DND-41 (cell line): ENCODE measurements around the gene LCN1.

Source experiments
- ATAC-seq: fragments of 200-7000 bp; cut with Tn5 transposase; 3 replicates; pipeline ENCODE4 v1.9.1; 2021; ENCODE audit warnings: low read depth; ENCODE audit not compliant: insufficient read depth
- DNase-seq: peaks from one replicate; pipeline ENCODE4 v3.0.0-alpha.2; 2020
- H2AFZ ChIP-seq: 2 replicates; pipeline ENCODE4 v1.6.0; 2012; ENCODE audit warnings: low read depth, low read length
- H3K27ac ChIP-seq: 2 replicates; pipeline ENCODE4 v1.5.1; 2012; ENCODE audit warnings: low read length, inconsistent platforms
- H3K27me3 ChIP-seq: fragments of 200-600 bp; sonication (generic); 2 replicates; pipeline ENCODE4 v1.6.0; 2012; ENCODE audit warnings: low read length, mild to moderate bottlenecking, inconsistent platforms; ENCODE audit not compliant: insufficient read depth, poor library complexity
- H3K36me3 ChIP-seq: 2 replicates; pipeline ENCODE4 v1.5.1; 2012; ENCODE audit warnings: low read length, inconsistent platforms; ENCODE audit not compliant: insufficient read depth
- H3K4me1 ChIP-seq: 2 replicates; pipeline ENCODE4 v1.5.1; 2012; ENCODE audit warnings: mild to moderate bottlenecking, low read length; ENCODE audit not compliant: insufficient read depth
- H3K4me2 ChIP-seq: 2 replicates; pipeline ENCODE4 v1.6.0; 2012; ENCODE audit warnings: mild to moderate bottlenecking, moderate library complexity, low read length, inconsistent platforms; ENCODE audit not compliant: insufficient read depth
- H3K4me3 ChIP-seq, 2 experiments: fragments of 200-600 bp in 1 of 2; shearing (Covaris generic) in 1 of 2; 2 replicates each; pipeline ENCODE4 v1.5.1; 2012 to 2016; ENCODE audit warnings: inconsistent platforms in 2 of 2, low read length in 2 of 2, mild to moderate bottlenecking in 2 of 2, low read depth in 1 of 2, moderate library complexity in 1 of 2
- H3K79me2 ChIP-seq: 2 replicates; pipeline ENCODE4 v1.6.0; 2012; ENCODE audit warnings: low read length, inconsistent platforms; ENCODE audit not compliant: insufficient read depth
- H3K9ac ChIP-seq: 2 replicates; pipeline ENCODE4 v1.6.0; 2012; ENCODE audit warnings: low read depth, mild to moderate bottlenecking, inconsistent platforms, low read length, moderate library complexity
- H3K9me3 ChIP-seq: 2 replicates; pipeline ENCODE4 v1.5.1; 2012; ENCODE audit warnings: low read length, moderate library complexity, mild to moderate bottlenecking, inconsistent platforms; ENCODE audit not compliant: insufficient read depth, severe bottlenecking
- H4K20me1 ChIP-seq: 2 replicates; pipeline ENCODE4 v1.6.0; 2012; ENCODE audit warnings: low read length; ENCODE audit not compliant: insufficient read depth
- CTCF ChIP-seq: IDR thresholded peaks from 2 replicates; pipeline ENCODE4 v1.5.1; 2012; ENCODE audit warnings: borderline replicate concordance, low read length, moderate library complexity, mild to moderate bottlenecking; ENCODE audit not compliant: poor library complexity, severe bottlenecking; ENCODE audit errors: extremely low read depth
- EZH2 ChIP-seq: IDR thresholded peaks from 3 replicates; pipeline ENCODE4 v1.6.1; 2012; ENCODE audit warnings: borderline replicate concordance, low read depth, mild to moderate bottlenecking, moderate library complexity, low read length, inconsistent platforms; ENCODE audit not compliant: severe bottlenecking

The LCN1 gene

GRCh38 chr9:135508211-135508820, 12.9 kb upstream of the LCN1 start:
- H3K9me3 ChIP-seq = no peaks in the 10 kb centered on the region
- no peaks in the 10 kb centered on the region for H3K79me2 ChIP-seq
- no peak overlapping the region for H3K4me2 ChIP-seq
- no peak overlapping the region for H3K27ac ChIP-seq
- H2AFZ ChIP-seq = no peak overlapping the region
- H3K36me3 ChIP-seq = peaks cover 19% of the 10 kb centered on the region
- DNase-seq (no peak), ATAC-seq (no peak)
- no peaks in the 10 kb centered on the region for H3K4me1 ChIP-seq
- H3K27me3 ChIP-seq = no peaks in the 10 kb centered on the region
- TF ChIP-seq EZH2 = no peak
- no peak for TF ChIP-seq CTCF
- peaks cover 22% of the 10 kb centered on the region for H4K20me1 ChIP-seq
- H3K9ac ChIP-seq = no peak overlapping the region
- no peak overlapping the region for H3K4me3 ChIP-seq

GRCh38 chr9:135509458-135509857, 11.8 kb upstream of the LCN1 start:
- ATAC-seq (no peak), DNase-seq (no peak)
- Histone ChIP-seq H3K27me3 (no peaks in the 10 kb centered on the region), H3K4me2 (no peak overlapping the region), H3K36me3 (peaks cover 8% of the 10 kb centered on the region), H3K9me3 (no peaks in the 10 kb centered on the region), H2AFZ (no peak overlapping the region), H4K20me1 (peaks cover 10% of the 10 kb centered on the region), H3K27ac (no peak overlapping the region), H3K9ac (no peak overlapping the region), H3K79me2 (no peaks in the 10 kb centered on the region), H3K4me1 (no peaks in the 10 kb centered on the region), H3K4me3 (no peak overlapping the region)
- TF ChIP-seq EZH2 = no peak
- no peak for TF ChIP-seq CTCF

- no peak overlapping the region for H3K9ac ChIP-seq
- H3K27ac ChIP-seq = no peak overlapping the region
- no peaks in the 10 kb centered on the region for H4K20me1 ChIP-seq
- no peak overlapping the region for H3K4me3 ChIP-seq
- TF ChIP-seq EZH2 (no peak), CTCF (no peak)
- no peak overlapping the region for H2AFZ ChIP-seq
- no peaks in the 10 kb centered on the region for H3K79me2 ChIP-seq
- H3K9me3 ChIP-seq = no peaks in the 10 kb centered on the region
- H3K4me1 ChIP-seq = no peaks in the 10 kb centered on the region
- no peaks in the 10 kb centered on the region for H3K27me3 ChIP-seq
- H3K4me2 ChIP-seq = no peak overlapping the region
- DNase-seq (no peak), ATAC-seq (no peak)
- H3K36me3 ChIP-seq = no peaks in the 10 kb centered on the region
These were observed 9.0 kb upstream of the LCN1 start for GRCh38 chr9:135512241-135512603.

- no peaks in the 10 kb centered on the region for H4K20me1 ChIP-seq
- H3K4me3 ChIP-seq = no peak overlapping the region
- no peaks in the 10 kb centered on the region for H3K36me3 ChIP-seq
- no peak for ATAC-seq
- no peaks in the 10 kb centered on the region for H3K4me1 ChIP-seq
- H3K27ac ChIP-seq = no peak overlapping the region
- H2AFZ ChIP-seq = no peak overlapping the region
- no peak for TF ChIP-seq EZH2
- no peaks in the 10 kb centered on the region for H3K27me3 ChIP-seq
- no peak overlapping the region for H3K4me2 ChIP-seq
- H3K79me2 ChIP-seq = no peaks in the 10 kb centered on the region
- no peak for DNase-seq
- no peaks in the 10 kb centered on the region for H3K9me3 ChIP-seq
- H3K9ac ChIP-seq = no peak overlapping the region
These were observed 8.3 kb upstream of the LCN1 start for GRCh38 chr9:135512904-135513303.
